Cardiac fibroblast (primary cell): ENCODE measurements around the gene CARD16.

Experiments
- DNase-seq, 2 donors: peaks; one replicate each; pipeline versions ENCODE4 v3.0.0 to v3.0.0-alpha.2; 2010; ENCODE audit warnings: low read depth in 2 of 2
- H3K4me3 ChIP-seq, 2 donors: replicated peaks in 1 of 2; 1 replicate in 1 of 2; 2 replicates in 1 of 2; pipeline ENCODE4 v1.5.1; 2011; ENCODE audit warnings: low read depth in 2 of 2, low read length in 2 of 2, mild to moderate bottlenecking in 2 of 2, moderate library complexity in 1 of 2
- TF ChIP-seq, protein P1 (sequence below): IDR thresholded peaks from one replicate; pipeline ENCODE4 v1.5.1; 2011; ENCODE audit warnings: low read depth, mild to moderate bottlenecking, low read length, inconsistent platforms

The CARD16 gene

DNA sequence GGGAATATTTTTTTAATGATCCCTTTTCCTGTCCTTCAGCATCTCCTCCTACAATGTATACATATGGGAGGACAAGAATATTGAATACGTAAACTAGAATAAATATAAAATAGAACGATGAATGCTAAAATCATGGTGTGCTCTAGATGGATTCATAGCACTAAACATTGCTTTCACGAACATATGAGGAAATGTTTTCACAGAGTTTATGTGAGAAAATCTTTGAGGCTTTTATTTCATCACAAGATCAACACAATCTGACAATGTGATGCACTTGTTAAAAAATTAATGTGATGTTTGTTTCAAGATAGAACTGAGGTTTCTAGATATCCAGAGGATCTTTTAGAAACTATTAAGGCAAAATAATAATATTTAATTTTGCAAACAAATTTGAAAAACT, 3.0 kb downstream of the CARD16 start:
- TF ChIP-seq, protein P1, sequence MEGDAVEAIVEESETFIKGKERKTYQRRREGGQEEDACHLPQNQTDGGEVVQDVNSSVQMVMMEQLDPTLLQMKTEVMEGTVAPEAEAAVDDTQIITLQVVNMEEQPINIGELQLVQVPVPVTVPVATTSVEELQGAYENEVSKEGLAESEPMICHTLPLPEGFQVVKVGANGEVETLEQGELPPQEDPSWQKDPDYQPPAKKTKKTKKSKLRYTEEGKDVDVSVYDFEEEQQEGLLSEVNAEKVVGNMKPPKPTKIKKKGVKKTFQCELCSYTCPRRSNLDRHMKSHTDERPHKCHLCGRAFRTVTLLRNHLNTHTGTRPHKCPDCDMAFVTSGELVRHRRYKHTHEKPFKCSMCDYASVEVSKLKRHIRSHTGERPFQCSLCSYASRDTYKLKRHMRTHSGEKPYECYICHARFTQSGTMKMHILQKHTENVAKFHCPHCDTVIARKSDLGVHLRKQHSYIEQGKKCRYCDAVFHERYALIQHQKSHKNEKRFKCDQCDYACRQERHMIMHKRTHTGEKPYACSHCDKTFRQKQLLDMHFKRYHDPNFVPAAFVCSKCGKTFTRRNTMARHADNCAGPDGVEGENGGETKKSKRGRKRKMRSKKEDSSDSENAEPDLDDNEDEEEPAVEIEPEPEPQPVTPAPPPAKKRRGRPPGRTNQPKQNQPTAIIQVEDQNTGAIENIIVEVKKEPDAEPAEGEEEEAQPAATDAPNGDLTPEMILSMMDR, result no peak
- H3K4me3 ChIP-seq, result no peak overlapping the region
- no peak for DNase-seq

- TF ChIP-seq, protein P1, result no peak
- DNase-seq, result no peak
- H3K4me3 ChIP-seq, result no peak overlapping the region
These were observed 4.4 kb downstream of the CARD16 start for GRCh38 chr11:105040703-105041102.

- DNase-seq, result peak; percentile 86 to 89
- TF ChIP-seq, protein P1, result no peak
These were observed 10.1 kb downstream of the CARD16 start, which contains the start of gene CASP1 for GRCh38 chr11:105034813-105035620. Gene CASP1, minus strand, starts transcription at chr11:105035144. Its CDS starts 31 bp downstream, at chr11:105035113.

DNA sequence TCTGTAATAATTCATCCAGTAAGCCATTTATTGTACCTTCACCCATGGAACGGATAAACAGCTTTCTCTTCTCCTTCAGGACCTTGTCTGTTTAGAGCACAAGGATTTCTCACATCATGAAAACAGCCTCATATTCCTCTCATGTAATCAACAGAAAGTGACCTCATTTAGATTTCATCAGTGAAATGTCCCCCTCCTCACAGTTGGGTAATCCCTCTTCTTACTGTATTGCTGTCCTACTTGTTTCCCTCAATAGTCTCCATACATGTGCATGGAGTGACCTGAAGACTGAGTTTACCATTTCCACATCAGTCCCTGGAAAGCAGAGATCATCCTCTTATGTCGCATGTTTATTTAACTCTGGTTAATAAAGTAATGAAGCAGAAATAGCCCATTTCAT, 10.7 kb downstream of the CARD16 start:
- H3K4me3 ChIP-seq, result peak overlapping the region; percentile 20 to 45
- peak in 1 of 2 donors; percentile 4 for DNase-seq

More at GRCh38 chr11:105034813-105035620, 10.1 kb downstream of the CARD16 start, which contains the start of gene CASP1:
- H3K4me3 ChIP-seq, result peak within 1 kb of the TSS; percentile 20 to 45

DNA sequence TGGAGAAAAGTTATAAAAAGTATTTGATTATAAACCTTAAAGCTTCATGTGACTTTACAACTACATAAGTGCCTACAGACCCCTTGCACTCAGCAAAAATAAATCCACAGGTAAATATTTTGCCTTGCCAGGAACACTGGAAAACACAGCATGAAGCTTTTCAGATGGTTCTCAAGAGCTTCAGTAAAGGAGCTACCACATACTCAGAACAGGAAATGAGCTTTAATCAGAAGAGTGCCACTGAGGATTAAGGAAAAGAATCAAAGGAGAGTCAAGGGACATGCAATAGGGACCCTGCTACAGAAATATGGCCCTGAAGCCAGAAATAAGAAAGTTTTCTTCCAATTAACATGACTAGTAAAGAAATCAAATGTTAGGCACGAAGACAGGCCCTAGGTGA, 11.4 kb downstream of the CARD16 start:
- TF ChIP-seq, protein P1, result no peak
- DNase-seq, result no peak
- H3K4me3 ChIP-seq, result no peak overlapping the region

DNA sequence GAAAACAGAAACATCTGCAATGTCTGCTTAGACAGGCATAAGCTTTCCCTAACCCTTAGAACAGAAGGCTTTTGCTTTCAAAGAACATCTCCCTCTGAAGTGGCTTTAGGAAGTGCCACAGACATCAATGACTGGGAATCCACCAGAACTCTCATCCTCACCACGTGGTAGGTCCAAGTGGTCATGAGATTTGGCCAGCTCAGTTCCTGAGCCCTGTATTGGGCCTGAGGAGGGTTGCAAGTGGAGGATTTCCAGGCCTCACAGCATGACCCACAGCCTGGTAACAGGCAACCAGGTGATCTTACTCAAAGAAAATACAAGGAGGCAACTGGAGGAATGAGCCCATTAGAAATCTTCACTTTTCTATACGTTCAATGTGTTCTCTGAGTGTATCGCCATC, 11.8 kb downstream of the CARD16 start:
- TF ChIP-seq, protein P1, result no peak
- no peak overlapping the region for H3K4me3 ChIP-seq
- DNase-seq, result no peak

DNA sequence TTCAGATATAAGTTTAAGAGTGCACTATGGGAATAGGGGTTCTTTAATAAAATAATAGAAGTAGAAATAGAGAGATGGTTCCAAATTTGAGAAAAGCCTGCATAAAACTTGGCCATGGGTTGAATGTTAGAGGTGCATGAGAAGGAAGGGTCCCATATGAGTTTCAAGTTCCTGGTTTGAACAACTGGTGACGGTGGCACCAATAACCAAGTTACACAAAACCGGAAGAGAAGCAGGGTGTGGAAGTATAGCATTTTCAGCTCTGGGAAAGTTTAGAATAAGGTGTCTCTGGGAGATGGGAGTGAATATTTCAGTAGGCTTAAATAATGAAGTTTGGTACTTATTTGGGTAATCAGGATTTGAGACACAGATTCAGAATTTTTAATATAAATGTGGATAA, 12.6 kb downstream of the CARD16 start:
- H3K4me3 ChIP-seq, result no peak overlapping the region

More for the DNA sequence above, 12.6 kb downstream of the CARD16 start:
- DNase-seq, result no peak
- TF ChIP-seq, protein P1, result no peak
